Choroid plexus epithelial cell (primary cell): ENCODE measurements around the gene FEN1.

Experiments
- DNase-seq: peaks from one replicate; pipeline ENCODE4 v3.0.0-alpha.2; 2010; ENCODE audit warnings: low read depth
- H3K4me3 ChIP-seq: 2 replicates; pipeline ENCODE4 v1.5.1; 2011; ENCODE audit warnings: low read depth, mild to moderate bottlenecking, control low read depth, low read length, moderate library complexity
- CTCF ChIP-seq: conservative IDR thresholded peaks from 2 replicates; pipeline ENCODE4 v1.5.1; 2011; ENCODE audit warnings: low read depth, mild to moderate bottlenecking, control low read depth, inconsistent platforms, low read length, moderate library complexity

Gene FEN1

GRCh38 chr11:61776561-61777075 lies 16.1 kb upstream of the FEN1 start:
- DNase-seq, result peak; percentile 90
- peak; percentile 91 for TF ChIP-seq CTCF
- no peak overlapping the region for H3K4me3 ChIP-seq

GRCh38 chr11:61777234-61778090 lies 15.2 kb upstream of the FEN1 start:
- TF ChIP-seq CTCF, result no peak
- no peak for DNase-seq
- H3K4me3 ChIP-seq, result no peak overlapping the region

- no peak for DNase-seq
- no peak overlapping the region for H3K4me3 ChIP-seq
- TF ChIP-seq CTCF, result no peak
Measured at GRCh38 chr11:61778357-61778886, 14.3 kb upstream of the FEN1 start.

- no peak for DNase-seq
- no peak overlapping the region for H3K4me3 ChIP-seq
- TF ChIP-seq CTCF, result no peak
Measured at GRCh38 chr11:61778920-61779650, 13.6 kb upstream of the FEN1 start.

- TF ChIP-seq CTCF, result no peak
- no peak overlapping the region for H3K4me3 ChIP-seq
- no peak for DNase-seq
Measured at GRCh38 chr11:61779666-61780525, 12.8 kb upstream of the FEN1 start.

GRCh38 chr11:61780581-61781162 lies 12.0 kb upstream of the FEN1 start:
- DNase-seq, result no peak
- TF ChIP-seq CTCF, result no peak
- no peak overlapping the region for H3K4me3 ChIP-seq
